Activated B cell treated with CpG ODN at 0.5 μM for 24 hours (primary cell): ENCODE data around the gene SSTR3. TPM values are rescaled to one million over a fixed set of nuclear protein-coding genes. Genes with fewer than 3 reads are reported as not detected.

ENCODE experiments used
- ATAC-seq: fragments of 200-7000 bp; cut with Tn5 transposase; one replicate; pipeline ENCODE4 v1.10.0; 2021; ENCODE audit warnings: low read depth, mild to moderate bottlenecking, moderate library complexity
- CTCF ChIA-PET: fragments of 350-600 bp; sonication (Branson Sonifier 250); formaldehyde crosslinking; loops from one replicate; lab custom pipeline; 2021; ENCODE audit warnings: antibody characterized with exemption; lab: Charles Lee
- POLR2A ChIA-PET: fragments of 350-600 bp; sonication (Branson Sonifier 250); formaldehyde crosslinking; loops from one replicate; lab custom pipeline; 2021; ENCODE audit warnings: antibody characterized with exemption; lab: Charles Lee
- DNase-seq: peaks from one replicate; pipeline ENCODE4 v3.0.0; 2022
- H3K27ac Mint-ChIP-seq: one replicate; pipeline ENCODE4 v1.8.0; 2020; ENCODE audit warnings: mixed read lengths
- H3K27me3 Mint-ChIP-seq: one replicate; pipeline ENCODE4 v1.8.0; 2021; ENCODE audit warnings: mixed read lengths
- H3K36me3 Mint-ChIP-seq: one replicate; pipeline ENCODE4 v1.8.0; 2021; ENCODE audit warnings: low read depth, mixed read lengths
- H3K4me1 Mint-ChIP-seq: one replicate; pipeline ENCODE4 v1.8.0; 2021; ENCODE audit warnings: mixed read lengths
- H3K4me3 Mint-ChIP-seq: one replicate; pipeline ENCODE4 v1.8.0; 2020; ENCODE audit warnings: mild to moderate bottlenecking, mixed read lengths
- H3K9me3 Mint-ChIP-seq: one replicate; pipeline ENCODE4 v1.8.0; 2020; ENCODE audit warnings: mixed read lengths
- intact Hi-C: fragments of 100-400 bp; cut with micrococcal nuclease; formaldehyde crosslinking; loops from one replicate; pipeline ENCODE4 v1.15.1; 2024
- total RNA-seq: library from RNA; stranded (reverse); gene quantifications from 2 replicates; pipeline ENCODE4 v1.2.3, GENCODE V29; 2022
- TF ChIP-seq, protein P1 (sequence below): fragments of 200-600 bp; IDR thresholded peaks from one replicate; pipeline ENCODE4 v1.8.0; 2022; ENCODE audit warnings: antibody characterized with exemption, mild to moderate bottlenecking

Gene SSTR3
- total RNA-seq, 1 donor from 2014 or later = 1.8 TPM

DNA sequence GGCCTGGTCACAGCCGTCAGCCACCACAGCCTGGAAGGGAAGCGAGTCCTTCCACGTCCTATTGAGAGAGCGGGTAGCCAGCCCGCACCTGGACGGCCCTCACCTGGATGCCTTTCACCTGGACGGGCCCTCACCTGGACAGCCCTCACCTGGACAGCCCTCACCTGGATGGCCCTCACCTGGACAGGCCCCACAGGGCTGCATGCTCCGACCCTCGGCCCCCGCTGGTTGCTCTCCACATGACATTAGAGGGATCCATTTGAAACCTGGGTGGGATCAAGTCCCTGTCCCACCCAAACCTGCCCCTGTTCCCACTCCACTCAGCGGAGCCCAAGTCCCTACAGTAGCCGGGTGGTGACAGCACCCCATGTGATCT is 27.9 kb downstream of the SSTR3 start:
- POLR2A ChIA-PET = interaction anchor here (0.7 kb wide), 1 partner anchor 109 kb away, joined by 3 read pairs; no protein-coding TSS in a partner anchor
- no peak overlapping the region for H3K4me3 Mint-ChIP-seq
- CTCF ChIA-PET = no interaction called here
- TF ChIP-seq, protein P1, sequence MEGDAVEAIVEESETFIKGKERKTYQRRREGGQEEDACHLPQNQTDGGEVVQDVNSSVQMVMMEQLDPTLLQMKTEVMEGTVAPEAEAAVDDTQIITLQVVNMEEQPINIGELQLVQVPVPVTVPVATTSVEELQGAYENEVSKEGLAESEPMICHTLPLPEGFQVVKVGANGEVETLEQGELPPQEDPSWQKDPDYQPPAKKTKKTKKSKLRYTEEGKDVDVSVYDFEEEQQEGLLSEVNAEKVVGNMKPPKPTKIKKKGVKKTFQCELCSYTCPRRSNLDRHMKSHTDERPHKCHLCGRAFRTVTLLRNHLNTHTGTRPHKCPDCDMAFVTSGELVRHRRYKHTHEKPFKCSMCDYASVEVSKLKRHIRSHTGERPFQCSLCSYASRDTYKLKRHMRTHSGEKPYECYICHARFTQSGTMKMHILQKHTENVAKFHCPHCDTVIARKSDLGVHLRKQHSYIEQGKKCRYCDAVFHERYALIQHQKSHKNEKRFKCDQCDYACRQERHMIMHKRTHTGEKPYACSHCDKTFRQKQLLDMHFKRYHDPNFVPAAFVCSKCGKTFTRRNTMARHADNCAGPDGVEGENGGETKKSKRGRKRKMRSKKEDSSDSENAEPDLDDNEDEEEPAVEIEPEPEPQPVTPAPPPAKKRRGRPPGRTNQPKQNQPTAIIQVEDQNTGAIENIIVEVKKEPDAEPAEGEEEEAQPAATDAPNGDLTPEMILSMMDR = no peak
- no peak overlapping the region for H3K27ac Mint-ChIP-seq
- intact Hi-C loops = no loop called here
- ATAC-seq (no peak), DNase-seq (no peak)
- H3K4me1 Mint-ChIP-seq = peaks cover 9% of the 10 kb centered on the region
- peaks cover 2% of the 10 kb centered on the region for H3K36me3 Mint-ChIP-seq
- H3K27me3 Mint-ChIP-seq = no peaks in the 10 kb centered on the region
- H3K9me3 Mint-ChIP-seq = no peaks in the 10 kb centered on the region

DNA sequence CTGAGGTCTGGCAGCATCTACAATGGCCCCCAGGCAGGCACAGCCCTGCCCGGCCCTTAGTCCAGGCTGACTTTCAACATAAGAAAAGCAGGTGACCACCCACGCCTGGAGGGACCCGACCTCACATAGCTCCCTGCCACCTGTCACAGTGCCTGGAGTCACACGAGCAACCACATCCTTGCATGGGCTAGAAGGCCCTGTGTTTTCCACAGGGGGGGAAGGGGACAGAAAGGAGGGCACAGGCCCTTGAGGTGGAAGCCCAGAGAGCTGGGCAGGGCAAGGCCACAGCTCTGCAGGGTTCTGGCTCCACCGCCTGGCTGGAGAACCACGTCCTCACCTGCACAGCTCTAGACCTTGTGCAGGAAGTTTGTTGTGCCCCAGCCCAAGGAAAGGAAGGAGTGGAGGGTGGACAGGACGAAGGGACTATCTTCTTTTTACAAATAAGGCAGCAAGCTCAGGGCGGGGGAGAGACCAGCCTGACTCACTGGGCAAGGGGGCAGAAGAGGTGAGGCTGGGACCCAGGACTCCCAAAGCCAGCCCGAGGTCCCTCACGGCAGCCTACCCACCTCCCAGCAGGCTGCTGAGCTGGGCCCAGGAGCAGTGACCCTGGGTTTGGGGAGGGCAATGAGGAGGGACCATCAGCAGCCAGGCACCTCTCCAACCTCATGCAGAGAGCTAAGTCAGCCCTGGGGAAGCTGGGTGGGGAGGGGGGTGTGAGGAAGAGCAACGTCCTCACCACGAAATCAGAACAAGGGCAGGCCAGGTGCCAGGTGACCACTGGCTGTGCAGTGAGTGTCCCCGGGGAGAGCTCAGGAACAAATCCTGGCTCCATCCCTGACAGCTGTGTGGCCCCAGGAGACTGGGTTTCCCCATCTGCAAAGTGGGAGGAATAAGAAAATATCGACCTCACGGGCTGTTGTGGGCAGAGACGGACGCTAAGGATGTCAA is 28.6 kb downstream of the SSTR3 start:
- H3K27me3 Mint-ChIP-seq = no peaks in the 10 kb centered on the region
- no peak overlapping the region for H3K27ac Mint-ChIP-seq
- TF ChIP-seq, protein P1 = no peak
- no peak overlapping the region for H3K4me3 Mint-ChIP-seq
- ATAC-seq (no peak), DNase-seq (no peak)
- H3K4me1 Mint-ChIP-seq = peaks cover 9% of the 10 kb centered on the region
- intact Hi-C loops = no loop called here
- ChIA-PET POLR2A (interaction anchor here (0.7 kb wide), 1 partner anchor 108 kb away, joined by 3 read pairs; no protein-coding TSS in a partner anchor), CTCF (no interaction called here)
- H3K9me3 Mint-ChIP-seq = no peaks in the 10 kb centered on the region
- no peaks in the 10 kb centered on the region for H3K36me3 Mint-ChIP-seq

DNA sequence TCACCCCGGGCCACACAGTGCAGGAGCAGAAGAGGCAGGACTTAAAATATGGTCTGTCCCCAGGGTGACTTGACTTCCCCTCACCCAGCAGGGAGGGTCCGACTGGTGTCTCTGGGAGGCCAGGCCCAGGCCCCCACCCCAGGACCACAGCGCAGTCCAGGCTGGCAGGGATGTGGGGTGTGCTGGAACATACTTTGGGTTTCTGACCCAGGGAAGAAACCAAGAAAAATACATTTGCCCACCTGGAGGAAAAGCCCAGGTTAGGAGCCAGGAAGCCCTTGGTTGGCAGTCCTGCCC is 29.4 kb downstream of the SSTR3 start:
- no peaks in the 10 kb centered on the region for H3K36me3 Mint-ChIP-seq
- TF ChIP-seq, protein P1 = no peak
- no peak for ATAC-seq
- peaks cover 9% of the 10 kb centered on the region for H3K4me1 Mint-ChIP-seq
- H3K27me3 Mint-ChIP-seq = no peaks in the 10 kb centered on the region
- ChIA-PET POLR2A (no interaction called here), CTCF (no interaction called here)
- no peak overlapping the region for H3K4me3 Mint-ChIP-seq
- H3K9me3 Mint-ChIP-seq = no peaks in the 10 kb centered on the region
- DNase-seq = no peak
- intact Hi-C loops = no loop called here
- H3K27ac Mint-ChIP-seq = no peak overlapping the region

DNA sequence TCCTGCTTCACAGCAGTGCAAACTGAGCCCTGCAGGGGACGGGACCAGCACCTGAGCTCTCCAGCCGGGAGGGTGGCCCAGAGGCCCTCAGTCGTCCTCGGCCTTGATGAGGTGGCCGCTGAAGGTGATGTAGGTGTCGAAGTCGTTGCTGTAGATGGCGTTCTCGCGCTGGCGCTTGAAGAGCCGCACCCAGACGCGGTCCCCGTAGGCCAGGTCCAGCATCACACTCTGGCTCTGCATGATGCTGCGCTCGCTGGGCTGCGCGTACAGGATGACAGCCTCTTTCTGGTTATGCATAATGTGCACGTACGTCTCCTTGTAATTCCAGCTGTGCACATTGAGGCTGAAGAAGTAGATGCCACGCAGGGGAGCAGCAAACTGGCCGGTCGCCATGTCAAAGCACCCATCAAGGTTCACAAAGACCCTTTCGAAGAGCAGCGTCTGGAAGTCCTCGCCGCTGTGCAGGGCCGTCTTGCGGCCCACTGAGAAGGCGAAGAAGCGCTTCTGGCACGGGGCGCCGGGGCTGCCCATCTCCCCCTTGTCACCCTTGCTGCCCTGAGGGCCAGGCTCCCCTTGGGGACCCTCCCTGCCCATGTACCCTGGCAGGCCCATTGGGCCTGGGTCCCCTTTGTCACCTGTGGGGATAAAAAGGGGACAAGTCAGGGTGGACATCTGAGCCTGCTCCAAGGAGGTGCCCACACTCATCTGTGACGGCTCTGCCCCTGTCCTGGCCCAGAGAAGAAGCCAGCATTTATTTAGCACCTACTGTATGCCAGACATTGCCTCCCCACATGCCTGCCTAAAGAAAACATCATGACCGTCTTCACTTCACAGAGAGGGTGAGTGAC is 30.0 kb downstream of the SSTR3 start:
- H3K36me3 Mint-ChIP-seq = no peaks in the 10 kb centered on the region
- no peak for ATAC-seq
- H3K9me3 Mint-ChIP-seq = no peaks in the 10 kb centered on the region
- H3K27ac Mint-ChIP-seq = no peak overlapping the region
- TF ChIP-seq, protein P1 = no peak
- intact Hi-C loops = no loop called here
- DNase-seq = no peak
- ChIA-PET CTCF (no interaction called here), POLR2A (no interaction called here)
- peaks cover 9% of the 10 kb centered on the region for H3K4me1 Mint-ChIP-seq
- H3K27me3 Mint-ChIP-seq = peaks cover 2% of the 10 kb centered on the region
- no peak overlapping the region for H3K4me3 Mint-ChIP-seq

DNA sequence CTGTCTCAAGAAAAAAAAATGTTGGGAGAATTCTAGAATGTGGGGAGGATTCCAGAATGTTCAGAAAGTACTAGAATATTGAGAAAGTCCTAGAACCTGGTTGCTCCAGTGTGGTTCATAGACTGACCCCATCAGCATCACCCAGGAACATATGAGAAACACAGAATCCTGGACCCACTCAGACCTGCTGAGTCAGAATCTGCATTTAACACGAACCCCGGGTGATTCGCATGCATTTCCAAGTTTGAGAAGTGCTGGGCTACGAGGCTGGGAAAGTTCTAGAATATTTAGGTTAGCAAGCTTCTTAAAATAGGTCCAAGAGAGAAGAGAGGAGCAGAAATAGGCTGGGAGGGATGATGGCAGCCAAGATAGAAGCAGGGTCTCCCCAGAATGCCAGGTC is 30.6 kb downstream of the SSTR3 start:
- Mint-ChIP-seq H3K4me1 (peaks cover 11% of the 10 kb centered on the region), H3K27ac (no peak overlapping the region), H3K36me3 (no peaks in the 10 kb centered on the region), H3K4me3 (no peak overlapping the region), H3K9me3 (no peaks in the 10 kb centered on the region), H3K27me3 (peaks cover 2% of the 10 kb centered on the region)
- TF ChIP-seq, protein P1 = no peak
- CTCF ChIA-PET = no interaction called here
- ATAC-seq = no peak
- POLR2A ChIA-PET = no interaction called here
- no peak for DNase-seq
- intact Hi-C loops = no loop called here
